IPS-NIHi11 (cell line): ENCODE measurements around the gene HIF1AN.

Experiments used
- DNase-seq: peaks from one replicate; pipeline ENCODE4 v3.0.0; 2012; ENCODE audit warnings: mixed read lengths, low spot score

HIF1AN gene

DNA sequence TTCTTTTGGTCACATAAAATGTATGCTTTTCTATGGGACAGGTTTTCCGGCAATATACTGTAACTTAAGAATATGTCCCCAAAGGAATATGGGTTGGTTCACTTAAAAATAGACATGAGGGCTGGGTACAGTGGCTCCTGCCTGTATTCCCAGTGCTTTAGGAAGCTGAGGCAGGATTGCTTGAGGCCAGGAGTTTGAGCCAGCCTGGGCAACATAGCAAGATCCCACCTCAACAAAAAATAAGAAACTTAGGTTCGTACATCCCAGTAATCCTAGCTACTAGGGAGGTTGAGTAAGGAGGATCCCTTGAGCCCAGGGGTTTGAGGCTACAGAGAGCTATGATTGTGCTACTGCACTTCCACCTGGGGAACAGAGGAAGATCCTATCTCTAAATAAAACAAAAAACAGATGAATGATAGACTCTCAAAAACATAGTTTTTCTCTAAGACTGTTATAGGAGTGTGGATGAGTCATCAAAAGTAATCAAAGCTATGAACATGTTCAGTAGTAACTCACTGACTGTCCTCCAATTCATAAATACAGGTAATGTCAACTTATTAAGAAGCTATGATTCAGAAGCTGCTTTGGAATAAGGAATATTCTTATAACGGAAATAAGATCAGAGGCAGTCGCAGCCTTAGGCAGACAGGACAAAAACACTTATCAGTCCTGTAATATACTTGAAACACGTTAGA is 13.5 kb upstream of the HIF1AN start:
- DNase-seq, result no peak

DNA sequence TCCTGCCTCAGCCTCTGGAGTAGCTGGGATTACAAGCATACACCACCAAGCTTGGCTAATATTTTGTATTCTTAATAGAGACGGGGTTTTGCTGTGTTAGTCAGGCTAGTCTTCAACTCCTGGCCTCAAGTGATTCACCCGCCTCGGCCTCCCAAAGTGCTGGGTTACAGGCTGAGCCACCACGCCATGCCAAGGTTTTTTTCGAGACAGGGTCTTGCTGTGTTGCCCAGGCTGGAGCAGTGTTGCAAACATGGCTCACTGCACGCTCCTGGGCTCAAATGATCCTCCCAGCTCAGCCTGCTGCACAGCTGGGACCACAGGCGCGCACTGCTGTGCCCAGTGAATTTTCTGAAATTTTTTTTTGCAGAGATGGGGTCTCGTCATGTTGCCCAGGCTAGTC is 12.8 kb upstream of the HIF1AN start:
- no peak for DNase-seq

DNA sequence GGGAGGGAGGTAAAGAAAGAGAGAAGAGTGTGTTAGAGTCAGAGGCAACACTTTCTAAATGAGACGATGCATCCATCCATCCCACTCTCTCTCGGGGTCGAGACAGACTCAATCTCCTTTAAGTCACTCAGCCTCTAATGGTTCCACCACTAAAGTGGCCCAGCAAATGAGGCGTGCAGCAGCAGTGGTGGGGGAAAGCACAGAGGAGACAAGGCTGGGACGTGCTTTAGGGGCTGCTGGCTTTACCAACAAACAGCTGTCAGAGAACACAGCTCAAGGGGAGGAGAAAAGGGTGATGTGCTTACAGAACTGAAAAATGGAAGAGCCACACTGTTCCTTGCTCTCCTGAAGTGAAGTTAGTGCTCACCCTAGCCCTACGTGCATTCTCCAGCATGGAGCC is 11.5 kb upstream of the HIF1AN start:
- no peak for DNase-seq

DNA sequence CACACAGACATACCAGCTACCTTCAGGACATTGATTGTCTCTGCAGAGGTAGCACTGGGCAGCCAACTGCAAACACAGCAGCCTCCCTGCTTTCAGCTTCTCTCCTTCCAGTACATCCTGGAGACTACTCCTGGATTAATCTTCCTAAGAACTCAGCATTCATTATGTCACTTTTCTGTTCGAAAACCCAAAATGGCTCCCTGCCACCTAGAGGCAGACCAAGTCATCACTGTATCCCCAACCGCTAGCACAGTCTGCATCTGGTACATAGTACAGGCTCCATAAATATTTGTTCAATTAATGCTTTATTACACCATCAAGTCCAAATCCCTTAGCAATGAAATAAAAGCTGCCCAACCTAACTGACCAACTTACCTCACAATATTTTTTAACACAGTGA is 11.1 kb upstream of the HIF1AN start:
- DNase-seq, result no peak

DNA sequence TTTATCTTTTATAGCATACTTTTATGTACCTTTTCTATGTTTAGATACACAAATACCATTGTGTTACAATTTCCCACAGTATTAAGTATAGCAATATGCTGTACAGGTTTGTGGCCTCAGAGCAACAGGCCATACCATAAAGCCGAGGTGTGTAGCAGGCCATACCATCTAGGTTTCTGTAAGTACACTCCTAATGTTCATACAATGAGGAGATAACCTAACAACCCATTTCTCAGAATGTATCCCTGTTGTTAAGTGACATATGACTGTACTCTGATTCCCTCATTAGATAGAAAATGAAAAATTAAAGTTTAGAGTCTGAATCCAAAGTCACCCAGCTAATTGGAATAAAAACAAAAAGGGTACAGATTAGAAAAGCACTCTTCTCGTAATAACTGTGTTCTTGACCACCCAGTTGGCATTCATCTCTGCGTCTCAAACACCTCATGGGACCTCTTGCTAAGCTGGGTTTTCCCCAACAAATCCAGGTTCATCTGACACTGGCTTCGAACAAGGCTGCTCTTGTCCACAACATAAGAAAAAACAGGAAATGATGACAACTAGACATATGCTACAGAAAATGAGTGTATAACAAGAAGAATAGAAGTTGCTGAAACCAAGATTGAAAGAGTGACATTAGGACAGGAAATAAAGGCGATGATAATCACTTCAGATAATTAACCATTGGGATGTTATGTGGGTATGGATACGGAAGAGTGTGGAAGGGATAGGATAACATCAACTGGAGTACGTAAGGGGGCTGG is 7.4 kb upstream of the HIF1AN start:
- DNase-seq, result no peak

DNA sequence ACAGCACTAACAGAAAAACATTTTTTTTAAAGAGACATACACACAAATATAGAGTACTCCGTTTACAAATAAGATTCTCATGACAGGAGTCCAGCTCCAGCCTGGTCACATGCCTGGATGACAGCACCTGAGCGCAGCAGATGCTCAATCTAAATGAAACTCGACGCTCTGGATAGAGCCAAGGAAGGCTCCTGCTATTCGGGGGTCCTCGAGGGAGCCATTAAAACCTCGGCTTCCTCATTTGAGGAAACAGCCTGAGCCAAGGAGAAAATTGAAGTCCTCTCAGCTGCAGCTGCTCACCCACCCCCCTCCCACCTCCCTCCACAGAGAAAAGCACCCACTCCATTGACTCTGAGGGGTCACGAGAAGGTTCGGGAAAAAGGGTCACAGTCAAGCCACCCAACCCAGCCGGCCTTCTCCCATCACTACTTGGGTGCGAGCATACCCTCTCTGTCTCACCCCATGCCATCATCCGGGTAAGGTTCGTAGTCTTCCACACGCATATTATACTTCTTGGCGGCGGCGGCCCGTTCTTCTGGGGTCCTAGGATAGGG is 6.7 kb upstream of the HIF1AN start:
- no peak for DNase-seq

DNA sequence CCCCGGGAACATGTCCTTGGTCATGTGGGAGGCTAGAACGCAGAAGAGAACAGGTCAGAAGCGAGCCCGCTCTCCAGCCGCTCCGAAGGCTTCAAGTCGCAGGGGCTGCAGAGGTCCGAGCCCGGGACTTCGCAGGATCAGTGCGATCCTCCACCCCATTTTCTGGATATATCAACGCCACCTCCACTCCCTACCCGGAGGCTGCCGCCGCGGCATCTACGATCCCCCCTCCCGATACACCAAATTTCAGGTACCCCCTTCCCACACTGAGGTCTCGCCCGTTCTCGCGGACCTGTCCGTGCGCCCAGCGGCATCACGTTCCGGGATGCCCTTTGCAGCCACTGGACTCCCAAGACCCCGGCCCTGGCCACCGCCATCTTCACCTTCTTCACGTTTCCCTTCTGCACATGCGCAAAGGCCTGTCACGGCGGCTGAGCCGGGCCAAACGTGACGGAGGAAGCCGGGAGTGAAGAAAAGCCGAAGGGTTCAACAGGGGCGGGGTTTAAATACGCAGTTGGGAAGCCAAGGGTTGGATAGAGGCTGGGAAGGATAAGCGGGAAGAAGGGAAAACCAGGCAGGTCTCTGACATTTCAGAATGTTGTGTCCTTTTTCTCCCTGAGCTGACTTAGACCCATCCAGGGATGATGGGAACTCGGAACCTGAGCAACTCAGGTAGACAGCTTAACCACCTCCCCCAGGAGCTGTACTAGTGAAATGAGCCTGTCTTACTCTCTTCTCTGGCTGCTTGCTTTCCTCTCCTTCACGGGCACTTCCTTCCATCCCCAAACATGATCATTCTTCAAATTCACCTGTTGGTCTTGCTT is 6.1 kb upstream of the HIF1AN start, which contains the start of gene NDUFB8:
NDUFB8 (minus strand) TSS at position 397 of the 824 bp plus-strand sequence; CDS start at position 377, 20 bp downstream.
- DNase-seq, result peak; percentile 95

DNA sequence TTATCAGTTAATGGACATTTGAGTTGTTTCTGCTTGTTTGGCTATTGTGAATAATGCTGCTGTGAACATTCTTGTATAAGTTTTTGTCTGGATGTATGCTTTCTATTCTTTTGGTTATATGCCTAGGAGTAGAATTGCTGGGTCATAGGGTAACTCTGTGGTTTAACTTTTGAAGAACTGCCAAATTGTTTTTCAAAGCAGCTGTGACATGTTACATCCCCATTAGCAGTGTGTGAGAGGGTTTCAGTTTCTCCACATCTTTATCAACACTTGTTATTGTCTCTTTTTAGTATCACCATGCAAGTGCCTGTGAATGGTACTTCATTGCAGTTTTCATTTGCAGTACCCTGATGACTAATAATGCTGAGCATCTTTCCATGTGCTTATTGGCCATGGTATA is 4.0 kb upstream of the HIF1AN start:
- no peak for DNase-seq

DNA sequence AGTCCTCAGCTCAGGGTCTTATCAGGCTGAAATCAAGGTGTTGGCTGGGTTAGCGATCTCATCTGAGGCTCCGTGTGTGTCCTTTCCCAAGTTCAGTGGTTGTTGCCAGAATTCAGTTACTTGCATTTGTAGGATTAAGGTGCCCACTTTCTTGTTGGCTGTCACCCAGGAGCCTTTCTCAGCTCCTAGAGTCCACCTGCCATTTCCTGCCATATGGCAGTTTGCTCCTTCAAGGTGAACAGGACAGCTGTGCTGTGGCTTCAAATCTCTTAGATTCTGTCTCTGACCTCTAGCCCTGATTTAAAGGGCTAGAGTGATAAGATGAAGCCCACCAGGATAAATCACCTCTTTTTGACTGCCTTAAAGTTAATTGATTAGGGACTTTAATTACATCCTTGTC is 1.0 kb upstream of the HIF1AN start:
- no peak for DNase-seq

DNA sequence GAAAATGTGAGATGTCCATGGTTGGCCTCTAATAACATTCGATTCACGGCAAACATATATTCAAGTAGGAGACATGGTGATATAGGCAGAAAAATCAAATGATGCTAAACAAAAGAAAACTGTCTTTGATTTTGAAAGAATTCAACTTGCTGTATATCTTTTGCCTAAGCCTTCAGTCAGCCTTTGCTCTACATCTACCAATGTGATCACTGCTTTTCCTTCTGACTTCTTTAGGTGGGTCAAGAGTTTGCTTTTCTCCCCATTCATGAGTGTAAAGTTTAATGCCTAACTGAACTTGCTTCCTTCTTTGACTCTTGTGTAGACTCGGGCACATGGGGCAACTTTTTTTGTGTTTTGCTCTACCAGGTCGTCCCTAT is 417 bp upstream of the HIF1AN start:
- DNase-seq, result no peak

DNA sequence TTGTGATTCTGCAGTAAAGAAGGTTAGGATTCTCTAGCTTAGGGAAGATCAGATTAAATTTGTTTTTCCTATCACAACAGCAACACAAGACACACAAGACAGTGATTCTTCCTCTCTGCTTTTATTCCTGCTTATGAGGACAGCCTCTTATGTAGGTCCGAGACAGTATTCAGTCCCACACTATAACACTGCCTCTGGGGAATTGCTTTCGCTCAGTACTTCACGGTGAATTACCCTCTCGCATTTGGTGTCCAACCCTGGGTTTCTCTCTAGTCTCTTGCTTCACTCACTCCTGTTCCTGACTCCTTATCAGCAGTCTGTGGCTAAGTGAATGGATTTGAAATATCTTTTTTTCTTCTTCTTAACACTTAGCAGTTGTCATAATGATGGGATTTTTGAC is 1.7 kb downstream of the HIF1AN start:
- no peak for DNase-seq

DNA sequence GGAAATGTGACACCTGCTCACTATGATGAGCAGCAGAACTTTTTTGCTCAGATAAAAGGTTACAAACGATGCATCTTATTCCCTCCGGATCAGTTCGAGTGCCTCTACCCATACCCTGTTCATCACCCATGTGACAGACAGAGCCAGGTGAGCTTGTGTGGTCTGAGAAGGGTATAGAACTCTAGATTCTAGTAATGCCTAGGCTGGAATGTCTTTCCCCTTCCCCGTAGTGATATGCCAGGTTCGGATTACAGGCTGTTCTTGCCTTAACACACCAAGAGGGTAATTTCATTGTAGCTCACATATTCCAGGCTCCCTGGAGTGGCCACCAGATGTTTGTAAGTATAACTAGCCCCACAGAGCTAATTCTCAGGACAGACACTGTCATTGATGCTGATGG is 9.2 kb downstream of the HIF1AN start:
- no peak for DNase-seq

DNA sequence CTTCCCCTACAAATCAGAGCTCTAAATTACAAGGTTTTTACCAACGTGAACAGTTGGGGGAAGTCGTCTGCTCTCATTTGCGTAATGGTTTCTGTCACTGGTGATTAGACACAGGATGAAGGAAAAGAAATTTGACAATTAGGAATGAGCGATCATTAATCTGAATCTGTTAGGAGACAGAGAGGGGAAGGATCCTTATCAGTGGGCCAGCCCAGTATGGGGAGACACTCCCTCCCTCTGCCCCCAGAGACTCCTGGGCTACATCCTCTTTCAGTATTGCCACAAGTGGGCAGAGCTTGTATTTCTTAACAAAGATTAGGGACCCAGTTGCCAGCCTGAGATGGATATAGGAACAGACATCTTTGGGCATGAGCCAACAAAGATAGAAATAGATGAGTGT is 15.5 kb downstream of the HIF1AN start:
- no peak for DNase-seq

DNA sequence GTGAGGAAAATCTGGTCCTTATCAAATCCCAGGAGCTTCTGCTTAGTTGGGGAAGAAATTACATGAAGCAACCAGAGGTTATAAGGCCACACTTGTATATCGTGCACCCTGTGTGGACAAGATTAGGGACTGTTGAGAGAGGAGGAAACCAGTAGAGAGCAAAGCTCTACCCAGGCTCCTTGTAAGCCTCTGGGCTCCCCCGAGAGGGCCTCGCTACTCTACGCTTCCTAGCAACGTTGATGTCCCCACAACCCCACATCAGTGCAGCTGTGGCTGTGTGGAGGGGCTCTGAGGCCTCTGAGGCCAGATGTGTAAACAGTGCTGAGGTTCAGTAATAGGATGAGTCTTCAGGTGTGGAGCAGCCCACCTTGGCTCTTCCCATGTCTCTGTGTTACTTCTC is 16.0 kb downstream of the HIF1AN start:
- DNase-seq, result no peak

DNA sequence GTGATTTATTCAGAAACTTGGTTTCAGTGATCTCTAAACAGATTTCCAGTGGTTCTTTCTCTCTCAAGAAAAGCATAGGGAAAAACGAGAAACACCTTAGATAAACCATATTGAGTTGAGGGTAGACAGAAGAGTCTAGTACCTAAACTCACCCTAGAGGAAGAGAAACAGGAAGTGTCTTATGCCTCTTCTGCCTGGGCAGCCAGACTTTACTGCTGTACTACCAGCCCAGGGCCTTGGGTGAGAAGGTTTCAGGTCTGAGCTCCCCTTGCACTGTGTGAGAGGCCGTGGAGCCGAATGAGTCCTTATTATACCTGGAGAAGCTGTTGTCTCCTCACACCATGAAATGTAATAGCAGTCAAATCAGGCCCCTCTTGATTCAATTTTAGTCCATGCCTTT is 18.2 kb downstream of the HIF1AN start:
- no peak for DNase-seq

DNA sequence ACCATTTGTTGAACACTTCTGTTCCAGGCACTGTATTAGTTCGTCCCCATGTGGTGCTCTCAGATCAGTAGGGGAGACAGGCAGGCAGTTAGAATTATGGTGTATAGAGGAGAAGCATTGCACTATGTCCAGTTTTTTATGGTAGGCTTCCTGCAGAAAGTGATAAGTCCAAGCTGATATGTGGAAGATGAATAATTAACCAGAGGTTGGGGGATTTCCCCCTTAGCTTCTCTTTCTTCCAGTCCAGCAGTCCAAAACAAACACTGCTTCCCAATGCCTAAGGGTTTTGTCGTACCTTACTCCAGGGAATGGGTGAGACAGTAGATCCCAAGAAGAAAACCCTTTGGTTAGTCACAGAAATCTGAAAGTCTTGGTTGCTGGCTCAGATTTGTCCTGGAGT is 19.2 kb downstream of the HIF1AN start:
- no peak for DNase-seq

DNA sequence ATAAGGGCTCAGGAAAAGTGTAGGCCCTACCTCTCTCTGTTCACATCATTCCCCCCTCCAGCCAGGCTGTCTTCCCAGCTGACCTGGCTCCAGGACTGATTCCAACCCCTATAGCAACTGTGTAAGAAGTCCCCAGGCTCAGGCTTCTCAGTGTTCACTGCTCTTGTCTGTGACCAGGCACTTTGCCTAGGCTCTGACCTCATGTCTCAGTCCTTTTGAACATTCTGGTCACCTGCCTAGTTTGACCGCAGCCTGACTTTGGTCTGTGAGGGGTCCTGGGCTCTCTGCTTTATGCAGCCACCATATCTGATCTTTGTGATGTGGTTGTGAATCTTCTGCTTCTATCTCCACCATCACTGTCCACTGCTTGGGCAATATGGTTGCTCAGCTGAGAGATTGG is 24.5 kb downstream of the HIF1AN start:
- no peak for DNase-seq

DNA sequence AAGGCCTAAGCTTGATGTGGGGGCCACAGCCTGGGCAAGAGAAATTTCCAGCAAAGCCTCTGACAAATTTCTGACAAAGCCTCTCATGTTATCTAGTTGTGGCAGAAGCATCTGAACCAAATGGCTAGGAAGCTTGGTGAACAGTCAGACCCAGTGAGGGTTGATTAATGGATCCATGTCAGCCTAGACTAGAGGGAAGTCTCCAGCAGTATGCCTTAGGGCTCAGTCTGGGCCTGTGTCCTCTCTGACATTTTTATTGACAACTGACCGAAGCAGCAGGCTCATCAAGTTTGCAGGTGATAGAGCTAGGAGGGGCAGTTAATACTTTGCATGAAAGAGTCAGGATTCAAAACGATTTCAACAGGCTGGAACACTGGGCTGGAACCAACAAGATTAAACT is 25.3 kb downstream of the HIF1AN start:
- DNase-seq, result no peak

DNA sequence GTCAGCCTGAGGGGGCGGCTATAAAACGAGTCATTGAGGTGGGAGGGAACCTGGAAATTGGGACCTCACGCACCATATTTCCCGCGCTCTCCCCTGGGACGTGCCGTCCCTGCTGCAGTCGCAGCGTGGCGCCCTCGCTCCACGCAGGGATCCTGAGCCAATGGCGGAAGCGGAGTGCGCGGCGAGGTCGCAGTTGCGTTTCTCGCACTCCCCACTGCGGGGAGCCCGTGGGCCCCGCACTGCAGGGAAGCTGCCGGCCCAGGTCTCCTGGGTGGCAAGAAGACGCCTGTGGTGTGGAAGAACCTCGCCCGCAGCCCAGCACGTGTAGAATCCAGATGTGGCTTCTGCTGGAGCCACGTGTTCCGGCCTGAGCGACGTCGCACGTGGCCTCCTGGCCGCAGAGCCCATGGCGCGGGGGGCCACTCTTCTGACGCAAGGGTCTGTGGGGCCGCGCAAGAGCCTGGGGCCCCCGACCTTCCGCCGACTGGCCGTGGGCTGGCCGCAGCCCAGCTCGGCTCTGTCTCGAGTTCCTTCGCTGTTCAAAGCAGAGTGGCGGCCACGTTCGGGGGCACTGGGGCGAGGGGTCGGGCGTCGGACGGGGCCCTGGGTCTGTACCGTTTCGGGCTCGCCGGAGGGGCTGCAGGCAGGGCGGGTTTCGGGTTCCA is 26.4 kb downstream of the HIF1AN start:
- peak; percentile 87 for DNase-seq

DNA sequence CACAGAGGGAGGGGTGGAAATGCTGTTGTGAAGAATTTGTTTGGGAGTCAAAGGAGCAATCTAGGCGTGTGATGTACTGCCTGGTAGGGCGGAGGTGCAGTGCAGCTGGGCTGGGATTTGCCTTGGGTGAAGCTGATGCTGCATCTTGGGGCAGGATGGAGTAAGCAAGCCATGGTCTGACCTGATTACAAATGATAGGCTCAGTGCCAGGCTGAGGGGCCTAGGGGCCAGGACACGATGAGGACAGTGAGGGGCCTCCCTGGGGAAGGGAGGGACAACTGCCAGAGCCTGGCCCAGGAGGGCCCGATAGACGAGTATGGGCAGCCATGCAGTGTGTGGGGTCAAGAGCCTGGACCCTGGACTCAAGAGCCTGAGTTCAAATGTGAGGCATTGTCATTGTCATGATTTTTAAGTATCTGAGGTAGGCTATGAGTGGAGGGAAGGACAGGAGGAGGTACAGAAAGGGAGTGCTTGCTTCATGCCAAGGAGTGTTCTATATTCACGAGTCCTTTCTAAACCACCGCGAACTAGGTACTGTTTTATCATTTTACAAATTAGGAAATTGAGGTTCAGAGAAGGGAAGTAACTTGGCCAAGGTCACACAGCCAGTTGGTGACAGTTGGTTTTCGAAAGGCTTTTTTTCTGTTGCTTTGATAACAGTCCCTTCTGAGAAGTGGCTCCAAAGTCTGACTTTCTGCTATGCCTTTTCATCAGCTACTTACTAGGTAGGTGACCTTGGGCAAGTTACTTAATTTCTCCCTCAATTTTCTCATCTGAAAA is 29.7 kb downstream of the HIF1AN start:
- no peak for DNase-seq

DNA sequence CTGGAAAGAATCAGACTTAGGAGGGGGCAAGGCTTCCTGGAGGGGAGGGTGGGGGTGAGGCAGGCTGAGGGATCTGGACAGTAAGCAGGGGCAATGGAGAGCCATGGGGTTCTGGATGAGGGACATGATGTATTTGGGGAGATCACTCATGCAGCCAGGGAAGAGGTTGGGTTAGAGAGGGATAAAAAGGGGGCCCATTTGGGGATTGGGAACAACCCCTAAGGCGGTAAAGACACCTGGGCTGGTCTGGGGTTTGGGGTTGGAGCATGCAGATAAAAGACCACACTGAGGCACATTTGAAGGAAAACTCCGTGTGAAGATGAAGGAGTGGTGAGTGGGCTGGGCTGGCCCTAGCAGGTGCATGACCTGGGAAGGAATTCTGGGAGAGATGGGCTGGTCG is 30.8 kb downstream of the HIF1AN start:
- DNase-seq, result no peak
